Measurements from ENCODE around the gene PTPRE. TPM values are rescaled to one million over a fixed set of nuclear protein-coding genes. Genes with fewer than 3 reads are reported as not detected.
A peak's percentile ranks its signal among the peaks of the same experiment; 100 is the strongest.

Gene PTPRE
- polyA plus RNA-seq, 1 of the 3 experiments (the other 2 are of a cell fraction): 11.8 TPM

DNA sequence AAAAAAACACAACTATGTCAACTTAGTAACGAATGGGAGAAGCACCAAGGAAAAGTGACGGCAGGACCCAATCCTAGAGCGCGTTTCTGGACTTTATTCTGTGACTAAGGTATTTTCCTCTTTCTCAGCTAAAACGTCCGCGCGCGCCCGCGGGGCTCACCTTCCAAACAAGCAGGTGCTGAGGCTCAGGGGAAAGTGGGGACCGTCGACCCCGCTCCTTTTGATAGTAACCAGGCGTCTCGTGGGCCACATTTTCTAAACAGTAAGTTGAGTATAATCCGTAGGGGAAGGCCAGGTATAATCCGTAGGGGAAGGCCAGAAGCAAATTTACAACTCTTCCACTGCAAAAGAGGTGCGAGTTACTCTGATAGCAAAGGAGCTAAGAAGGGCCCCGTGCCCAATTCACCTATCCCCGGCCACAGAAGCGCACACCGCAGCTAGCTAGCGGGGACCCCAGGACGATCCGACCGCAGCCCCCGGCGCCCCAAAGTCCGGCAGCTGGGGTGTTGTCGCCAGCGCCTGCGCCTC lies 218.6 kb downstream of the PTPRE start:
- TF ChIP-seq MXI1 (IDR thresholded peaks at IDR 0.05; ENCODE audit: low read depth, low read length) (0 out of 2 replicates have a peak, but pooled peaks have one; percentile 23), FOSL2 (IDR thresholded peaks at IDR 0.05; ENCODE audit: borderline replicate concordance, low read depth) (no peak)
- under 1% methylated on average over 21 of the region's 33 CpGs for WGBS (ENCODE audit: low lambda C conversion rate)
- H3K4me2 ChIP-seq: peak overlapping the region; percentile 97
- peaks cover 12 to 14% of the 10 kb centered on the region in 2 experiments for H3K36me3 ChIP-seq (replicated peaks in 1 of 2; ENCODE audit: control insufficient read depth in 1 of 2, insufficient read depth in 2 of 2, low read length in 1 of 2)
- peaks cover 8% of the 10 kb centered on the region; the same call in 1 of the 2 replicates for H4K20me1 ChIP-seq (ENCODE audit: insufficient read depth)
- H3K9me3 ChIP-seq: no peaks in the 10 kb centered on the region
- H3K79me2 ChIP-seq (ENCODE audit: insufficient read depth): peaks cover 54% of the 10 kb centered on the region
- no peaks in the 10 kb centered on the region for H3K27me3 ChIP-seq (ENCODE audit: insufficient read depth)
- ChIA-PET POLR2A (interaction anchor here (1.1 to 1.4 kb wide), 2 partner anchors 11 to 62 kb away, joined by 3 to 4 read pairs; no protein-coding TSS in a partner anchor), CTCF (interaction anchor here (0.8 to 3.3 kb wide), 6 partner anchors 8 to 62 kb away, joined by 3 to 20 read pairs (median 4); no protein-coding TSS in a partner anchor)
- peak overlapping the region; percentile 0 to 43; a peak in 1 of 4 replicates for H3K27ac ChIP-seq (ENCODE audit: low read depth in 2 of 2, low read length in 1 of 2)
- H3F3A ChIP-seq (replicated peaks; ENCODE audit: insufficient read depth): no peaks in the 10 kb centered on the region
- peak overlapping the region; percentile 85 for H3K9ac ChIP-seq
- peak overlapping the region; percentile 83 for H2AFZ ChIP-seq (ENCODE audit: low read depth)
- peaks cover 0 to 14% of the 10 kb centered on the region in 2 experiments; a peak in 3 of 4 replicates for H3K4me1 ChIP-seq (ENCODE audit: control insufficient read depth in 1 of 2, insufficient read depth in 2 of 2, low read depth in 1 of 2, low read length in 1 of 2)
- peak overlapping the region; percentile 77 to 92 for H3K4me3 ChIP-seq (ENCODE audit: low read depth in 2 of 2, low read length in 1 of 2)
- peak; percentile 28 for DNase-seq
- H3K9me2 ChIP-seq: no peaks in the 10 kb centered on the region

DNA sequence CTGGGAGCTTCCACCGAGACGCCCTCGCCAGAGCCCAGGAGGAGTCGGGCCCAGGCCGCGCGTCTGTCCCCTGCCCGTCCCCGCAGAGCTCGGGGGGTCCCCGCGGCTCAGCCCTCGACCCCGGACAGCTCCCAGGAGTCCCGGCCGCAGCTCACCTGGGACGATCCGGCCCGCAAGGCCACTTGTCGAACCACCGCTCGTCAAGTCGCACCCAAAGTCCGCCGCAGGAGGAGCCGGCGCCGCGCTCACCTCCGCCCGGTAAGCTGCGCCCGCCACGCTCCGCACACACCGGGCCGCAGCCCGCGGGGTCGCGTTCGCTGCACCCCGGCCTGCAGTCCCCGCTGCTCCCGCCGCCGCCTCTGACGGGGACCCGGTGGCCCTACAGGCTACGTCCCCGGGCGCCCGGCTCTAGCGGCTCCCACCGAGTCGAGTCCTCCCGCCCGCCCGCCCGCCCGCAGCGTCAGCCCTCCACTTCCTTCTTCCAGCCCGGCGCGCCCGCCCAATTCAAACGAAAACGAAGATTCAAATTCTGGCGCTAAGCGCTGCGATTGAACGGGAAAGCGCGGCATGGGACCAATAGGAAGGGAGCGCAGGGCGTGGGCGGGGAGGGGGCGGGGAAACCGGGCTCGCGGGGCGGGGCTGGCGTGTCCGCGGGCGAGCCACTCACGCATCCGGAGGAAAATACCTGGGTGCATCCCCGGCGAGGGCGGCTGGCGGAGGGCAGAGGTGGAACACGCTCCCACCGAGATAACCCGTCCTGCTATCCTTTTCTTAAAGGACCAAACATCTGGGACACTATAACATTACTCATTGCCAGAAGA lies 219.3 kb downstream of the PTPRE start, which contains the start of gene MKI67:
Gene MKI67 (minus strand): TSS at position 480 of the 821 bp plus-strand sequence. CDS start 756 bp downstream, outside the sequence.
- no peaks in the 10 kb centered on the region for H3F3A ChIP-seq (replicated peaks; ENCODE audit: insufficient read depth)
- peak within 1 kb of the TSS; percentile 99 for H2AFZ ChIP-seq (ENCODE audit: low read depth)
- H3K9me2 ChIP-seq: no peaks in the 10 kb centered on the region
- TF ChIP-seq MXI1 (IDR thresholded peaks at IDR 0.05; ENCODE audit: low read depth, low read length): peak; percentile 96
- TF ChIP-seq TAF1 (IDR thresholded peaks at IDR 0.05; ENCODE audit: borderline replicate concordance, low read depth, low read length): peak; percentile 67; the same call in 1 of the 2 replicates
- no peak for TF ChIP-seq FOSL2 (IDR thresholded peaks at IDR 0.05; ENCODE audit: borderline replicate concordance, low read depth)
- no peak for TF ChIP-seq RFX5 (IDR thresholded peaks at IDR 0.05; ENCODE audit: low read length)
- TF ChIP-seq, protein P1, sequence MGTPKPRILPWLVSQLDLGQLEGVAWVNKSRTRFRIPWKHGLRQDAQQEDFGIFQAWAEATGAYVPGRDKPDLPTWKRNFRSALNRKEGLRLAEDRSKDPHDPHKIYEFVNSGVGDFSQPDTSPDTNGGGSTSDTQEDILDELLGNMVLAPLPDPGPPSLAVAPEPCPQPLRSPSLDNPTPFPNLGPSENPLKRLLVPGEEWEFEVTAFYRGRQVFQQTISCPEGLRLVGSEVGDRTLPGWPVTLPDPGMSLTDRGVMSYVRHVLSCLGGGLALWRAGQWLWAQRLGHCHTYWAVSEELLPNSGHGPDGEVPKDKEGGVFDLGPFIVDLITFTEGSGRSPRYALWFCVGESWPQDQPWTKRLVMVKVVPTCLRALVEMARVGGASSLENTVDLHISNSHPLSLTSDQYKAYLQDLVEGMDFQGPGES (IDR thresholded peaks at IDR 0.05; ENCODE audit: low read depth, low read length): peak; percentile 58
- peak; percentile 49 for TF ChIP-seq CHD2 (IDR thresholded peaks at IDR 0.05; ENCODE audit: low read length, partially characterized antibody)
- TF ChIP-seq ELF1 (IDR thresholded peaks at IDR 0.05): peak; percentile 69
- TF ChIP-seq SIN3A (IDR thresholded peaks at IDR 0.05; ENCODE audit: borderline replicate concordance, low read depth, low read length): peak; percentile 99
- TF ChIP-seq, protein P2, sequence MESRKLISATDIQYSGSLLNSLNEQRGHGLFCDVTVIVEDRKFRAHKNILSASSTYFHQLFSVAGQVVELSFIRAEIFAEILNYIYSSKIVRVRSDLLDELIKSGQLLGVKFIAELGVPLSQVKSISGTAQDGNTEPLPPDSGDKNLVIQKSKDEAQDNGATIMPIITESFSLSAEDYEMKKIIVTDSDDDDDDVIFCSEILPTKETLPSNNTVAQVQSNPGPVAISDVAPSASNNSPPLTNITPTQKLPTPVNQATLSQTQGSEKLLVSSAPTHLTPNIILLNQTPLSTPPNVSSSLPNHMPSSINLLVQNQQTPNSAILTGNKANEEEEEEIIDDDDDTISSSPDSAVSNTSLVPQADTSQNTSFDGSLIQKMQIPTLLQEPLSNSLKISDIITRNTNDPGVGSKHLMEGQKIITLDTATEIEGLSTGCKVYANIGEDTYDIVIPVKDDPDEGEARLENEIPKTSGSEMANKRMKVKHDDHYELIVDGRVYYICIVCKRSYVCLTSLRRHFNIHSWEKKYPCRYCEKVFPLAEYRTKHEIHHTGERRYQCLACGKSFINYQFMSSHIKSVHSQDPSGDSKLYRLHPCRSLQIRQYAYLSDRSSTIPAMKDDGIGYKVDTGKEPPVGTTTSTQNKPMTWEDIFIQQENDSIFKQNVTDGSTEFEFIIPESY (IDR thresholded peaks at IDR 0.05; ENCODE audit: borderline replicate concordance, low read depth): no peak
- TF ChIP-seq NRF1 (IDR thresholded peaks at IDR 0.05; ENCODE audit: low read depth, low read length): no peak
- peak; percentile 28; the same call in 1 of the 2 replicates for TF ChIP-seq POLR2AphosphoS5 (IDR thresholded peaks at IDR 0.05; ENCODE audit: low read depth, low read length)
- no peak for TF ChIP-seq EZH2phosphoT487 (IDR thresholded peaks at IDR 0.05; ENCODE audit: borderline replicate concordance, low read depth)
- TF ChIP-seq, protein P3, sequence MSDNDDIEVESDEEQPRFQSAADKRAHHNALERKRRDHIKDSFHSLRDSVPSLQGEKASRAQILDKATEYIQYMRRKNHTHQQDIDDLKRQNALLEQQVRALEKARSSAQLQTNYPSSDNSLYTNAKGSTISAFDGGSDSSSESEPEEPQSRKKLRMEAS (IDR thresholded peaks at IDR 0.05; ENCODE audit: low read depth): peak; percentile 77
- TF ChIP-seq FOXM1 (IDR thresholded peaks at IDR 0.05; ENCODE audit: low read depth): peak; percentile 99
- 2% methylated on average over 26 of the region's 95 CpGs for WGBS (ENCODE audit: low lambda C conversion rate)
- H3K9ac ChIP-seq: peak within 1 kb of the TSS; percentile 85
- no peaks in the 10 kb centered on the region for H3K9me3 ChIP-seq
- peak within 1 kb of the TSS; percentile 0 to 43; a peak in 2 of 4 replicates for H3K27ac ChIP-seq (ENCODE audit: low read depth in 2 of 2, low read length in 1 of 2)
- peaks cover 9 to 10% of the 10 kb centered on the region in 2 experiments for H3K36me3 ChIP-seq (replicated peaks in 1 of 2; ENCODE audit: control insufficient read depth in 1 of 2, insufficient read depth in 2 of 2, low read length in 1 of 2)
- peak within 1 kb of the TSS; percentile 97 for H3K4me2 ChIP-seq
- peak within 1 kb of the TSS; percentile 77 to 92 for H3K4me3 ChIP-seq (ENCODE audit: low read depth in 2 of 2, low read length in 1 of 2)
- no peaks in the 10 kb centered on the region for H3K27me3 ChIP-seq (ENCODE audit: insufficient read depth)
- POLR2A ChIA-PET: interaction anchor here (1.1 to 1.4 kb wide), 2 partner anchors 12 to 61 kb away, joined by 3 to 4 read pairs; no protein-coding TSS in a partner anchor
- DNase-seq: peak; percentile 97
- peaks cover 4% of the 10 kb centered on the region; the same call in 1 of the 2 replicates for H4K20me1 ChIP-seq (ENCODE audit: insufficient read depth)
- CTCF ChIA-PET: interaction anchor here (0.8 to 3.3 kb wide), 6 partner anchors 9 to 61 kb away, joined by 3 to 20 read pairs (median 4); no protein-coding TSS in a partner anchor
- H3K4me1 ChIP-seq (ENCODE audit: control insufficient read depth in 1 of 2, insufficient read depth in 2 of 2, low read depth in 1 of 2, low read length in 1 of 2): peaks cover 0 to 14% of the 10 kb centered on the region in 2 experiments; a peak in 3 of 4 replicates
- H3K79me2 ChIP-seq (ENCODE audit: insufficient read depth): peaks cover 48% of the 10 kb centered on the region
